Gastrocnemius medialis (tissue), 4 donors: Measurements from ENCODE around the gene BCAS4.

Experiments
- POLR2A ChIP-seq, 2 donors: fragments of 450-650 bp; IDR thresholded peaks; one replicate each; pipeline ENCODE4 v1.6.1; 2017; ENCODE audit warnings: antibody characterized with exemption in 2 of 2, mild to moderate bottlenecking in 2 of 2, moderate library complexity in 2 of 2
- TF ChIP-seq, protein P1 (sequence below), 5 experiments: fragments of 450-650 bp in 3 of 5; fragments of 200-600 bp in 2 of 5; sonication (generic) in 2 of 5; IDR thresholded peaks in 4 of 5; conservative IDR thresholded peaks in 1 of 5; 1 replicate in 4 of 5; 2 replicates in 1 of 5; pipeline ENCODE4 v1.5.1; 2016 to 2019; ENCODE audit warnings: antibody characterized with exemption in 5 of 5, mild to moderate bottlenecking in 3 of 5, moderate library complexity in 3 of 5

- TF ChIP-seq, protein P1, sequence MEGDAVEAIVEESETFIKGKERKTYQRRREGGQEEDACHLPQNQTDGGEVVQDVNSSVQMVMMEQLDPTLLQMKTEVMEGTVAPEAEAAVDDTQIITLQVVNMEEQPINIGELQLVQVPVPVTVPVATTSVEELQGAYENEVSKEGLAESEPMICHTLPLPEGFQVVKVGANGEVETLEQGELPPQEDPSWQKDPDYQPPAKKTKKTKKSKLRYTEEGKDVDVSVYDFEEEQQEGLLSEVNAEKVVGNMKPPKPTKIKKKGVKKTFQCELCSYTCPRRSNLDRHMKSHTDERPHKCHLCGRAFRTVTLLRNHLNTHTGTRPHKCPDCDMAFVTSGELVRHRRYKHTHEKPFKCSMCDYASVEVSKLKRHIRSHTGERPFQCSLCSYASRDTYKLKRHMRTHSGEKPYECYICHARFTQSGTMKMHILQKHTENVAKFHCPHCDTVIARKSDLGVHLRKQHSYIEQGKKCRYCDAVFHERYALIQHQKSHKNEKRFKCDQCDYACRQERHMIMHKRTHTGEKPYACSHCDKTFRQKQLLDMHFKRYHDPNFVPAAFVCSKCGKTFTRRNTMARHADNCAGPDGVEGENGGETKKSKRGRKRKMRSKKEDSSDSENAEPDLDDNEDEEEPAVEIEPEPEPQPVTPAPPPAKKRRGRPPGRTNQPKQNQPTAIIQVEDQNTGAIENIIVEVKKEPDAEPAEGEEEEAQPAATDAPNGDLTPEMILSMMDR (IDR thresholded peaks at IDR 0.05 in 4 of 5, conservative IDR thresholded peaks at IDR 0.05 in 1 of 5) = no peak
- TF ChIP-seq POLR2A (IDR thresholded peaks at IDR 0.05) = no peak
Observed at GRCh38 chr20:50874111-50874757, 79.4 kb downstream of the BCAS4 start.
